Superior temporal gyrus (tissue), 1 donor: Measurements from ENCODE around the gene SYT14.
"Not testable (repeated sequence)": the region's sequence is repeated elsewhere in the genome, so short reads cannot be mapped to it uniquely, and the experiment has no call there.

Experiments
- DNase-seq: peaks from one replicate; pipeline ENCODE4 v3.0.0-alpha.2; 2016; ENCODE audit errors: extremely low spot score

Gene SYT14

DNA sequence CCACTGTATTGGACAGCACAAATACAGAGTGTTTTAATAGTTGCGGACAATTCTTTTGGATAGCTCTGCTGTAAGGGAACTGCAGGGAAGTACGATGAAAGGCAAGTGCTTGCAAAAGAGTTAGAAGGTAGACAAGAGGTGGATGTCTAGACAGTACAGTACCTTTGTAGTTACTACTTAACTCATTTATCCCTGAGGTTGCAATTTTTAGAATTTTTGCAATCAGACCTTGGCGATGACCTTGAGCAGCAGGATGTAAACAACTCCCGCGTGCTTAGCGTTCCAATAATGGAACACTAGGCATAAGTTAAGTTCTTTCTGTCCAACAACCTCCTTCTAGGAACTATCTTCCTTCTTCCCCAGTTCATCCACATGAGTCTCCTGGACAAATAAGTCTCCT lies 1.9 kb upstream of the SYT14 start:
- DNase-seq: no peak

DNA sequence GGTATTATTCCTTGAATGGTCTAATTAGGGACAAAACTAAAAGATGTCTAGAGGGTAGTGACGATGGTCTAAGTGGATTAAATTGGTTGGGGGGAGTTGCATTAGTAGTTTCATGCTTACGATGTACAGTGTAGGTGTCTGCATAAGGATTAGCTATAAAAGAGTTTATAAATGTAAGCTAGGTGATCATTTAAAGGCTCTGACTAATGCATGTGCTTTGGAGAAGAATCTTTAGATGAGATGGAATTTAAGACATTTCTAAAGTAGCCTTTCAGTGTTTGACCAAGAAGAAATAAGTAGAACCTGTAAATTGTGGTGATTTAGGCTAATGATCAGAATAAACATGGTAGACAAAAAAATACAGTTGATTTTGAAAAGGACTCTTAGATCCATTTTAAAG lies 7.4 kb downstream of the SYT14 start:
- DNase-seq: no peak

DNA sequence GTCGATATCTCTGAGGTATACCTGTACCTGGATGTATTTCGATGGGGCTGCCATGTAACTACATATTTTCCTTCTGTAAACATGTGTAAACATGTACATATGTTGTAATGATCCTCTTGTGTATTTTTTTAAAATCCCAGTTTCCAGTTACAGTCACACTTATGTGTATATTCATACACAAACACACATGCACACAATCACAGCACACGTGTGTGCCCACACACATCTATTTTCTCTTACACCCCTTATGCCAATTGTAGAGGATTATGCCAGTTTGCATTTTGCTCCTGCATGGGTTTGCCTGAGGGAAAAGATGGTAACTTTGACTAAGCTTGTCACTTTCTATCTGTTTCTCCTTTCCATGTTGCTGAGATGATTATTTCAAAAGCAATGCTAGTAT lies 10.1 kb downstream of the SYT14 start:
- no peak for DNase-seq

DNA sequence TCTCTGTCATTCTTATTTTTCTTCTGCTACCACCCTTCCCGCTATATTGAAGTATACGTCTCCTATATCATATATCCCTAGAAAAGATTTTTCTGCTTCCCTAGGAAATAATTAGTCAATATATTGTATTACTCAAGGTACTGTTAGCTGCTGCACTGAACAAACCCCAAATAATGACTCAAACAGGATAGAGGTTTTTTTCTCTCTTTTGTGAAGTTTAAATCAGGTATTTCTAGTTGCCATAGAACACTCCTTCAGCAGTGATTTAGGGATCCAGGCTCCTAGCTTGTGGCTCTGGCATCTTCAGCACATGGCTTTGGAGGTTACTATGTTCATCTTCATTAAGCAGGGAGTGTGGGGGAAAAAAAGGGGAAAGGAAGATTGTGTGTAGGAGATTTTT lies 18.1 kb downstream of the SYT14 start:
- DNase-seq: no peak

DNA sequence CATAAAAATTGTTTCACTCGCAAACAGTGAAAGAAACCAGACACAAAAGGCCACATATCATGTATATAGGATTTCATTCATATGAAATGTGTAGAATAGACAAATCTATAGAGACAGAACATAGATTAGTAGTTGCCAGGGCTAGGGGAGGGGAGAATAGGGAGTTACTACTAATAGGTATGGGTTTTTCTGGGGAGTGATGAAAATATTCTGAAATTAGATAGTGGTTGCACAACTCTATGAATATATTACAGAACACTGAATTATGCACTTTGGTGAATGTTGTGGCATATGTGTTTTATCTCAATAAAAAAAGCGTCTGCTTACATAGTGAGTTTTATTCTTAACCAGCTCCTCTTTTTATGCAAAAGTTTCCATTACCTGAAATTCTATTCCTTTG lies 21.6 kb downstream of the SYT14 start:
- DNase-seq: no peak

DNA sequence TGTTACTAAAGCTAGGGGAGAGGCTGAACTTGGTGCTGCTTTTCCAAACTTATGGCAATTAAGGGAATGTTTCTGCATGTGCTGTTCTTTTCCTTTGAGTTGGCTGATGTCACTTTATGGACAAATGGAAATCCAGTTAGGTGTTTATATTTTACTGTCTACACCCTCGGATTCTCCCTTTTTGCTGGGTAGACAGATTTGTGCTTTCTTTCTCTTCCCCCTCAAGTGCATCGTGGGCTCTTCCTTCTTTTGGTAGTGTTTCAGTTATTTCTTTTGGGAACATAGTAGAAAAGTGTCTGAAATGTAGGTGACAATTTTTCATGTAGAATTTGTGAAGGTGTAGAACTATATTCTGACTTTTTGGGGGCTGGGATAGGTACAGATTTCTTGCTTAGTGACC lies 22.9 kb downstream of the SYT14 start:
- no peak for DNase-seq

DNA sequence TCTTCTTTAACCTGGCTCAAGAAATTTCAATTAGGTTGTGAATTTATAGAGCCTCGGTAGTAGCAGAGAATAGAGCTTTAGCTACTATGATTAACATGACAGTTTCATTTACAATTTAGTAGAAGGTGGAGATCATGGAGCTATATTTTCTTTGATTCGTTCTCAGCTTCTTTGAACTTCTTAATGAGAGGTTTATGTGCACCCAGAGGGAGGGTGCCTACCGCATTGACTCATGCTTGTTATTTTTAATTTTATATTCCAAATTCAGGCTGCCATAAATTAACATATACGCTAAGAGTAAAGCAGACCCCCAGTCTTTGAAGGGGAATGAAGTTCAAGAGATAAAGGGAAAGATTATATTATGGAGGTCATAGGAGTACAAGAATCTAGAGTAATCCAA lies 24.4 kb downstream of the SYT14 start:
- DNase-seq: no peak

DNA sequence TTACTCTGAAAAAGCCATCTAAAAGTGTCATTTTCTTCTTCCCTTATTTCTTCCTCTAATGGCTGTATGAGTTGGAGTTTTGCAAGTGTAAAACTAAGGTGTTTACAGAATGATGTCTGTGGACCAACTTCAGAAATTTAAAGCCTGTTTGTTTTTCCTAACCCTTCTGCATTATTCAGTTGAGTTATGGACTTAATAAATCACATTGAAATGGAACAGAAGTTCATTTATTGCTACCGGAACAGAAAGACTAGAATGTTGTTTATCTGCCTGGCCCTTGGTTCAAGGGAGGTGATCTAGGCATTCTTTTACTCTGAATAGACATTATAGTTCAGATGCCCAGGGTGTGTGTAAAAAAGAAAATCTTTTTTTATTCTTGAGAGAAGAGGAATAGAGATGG lies 24.8 kb downstream of the SYT14 start:
- no peak for DNase-seq

DNA sequence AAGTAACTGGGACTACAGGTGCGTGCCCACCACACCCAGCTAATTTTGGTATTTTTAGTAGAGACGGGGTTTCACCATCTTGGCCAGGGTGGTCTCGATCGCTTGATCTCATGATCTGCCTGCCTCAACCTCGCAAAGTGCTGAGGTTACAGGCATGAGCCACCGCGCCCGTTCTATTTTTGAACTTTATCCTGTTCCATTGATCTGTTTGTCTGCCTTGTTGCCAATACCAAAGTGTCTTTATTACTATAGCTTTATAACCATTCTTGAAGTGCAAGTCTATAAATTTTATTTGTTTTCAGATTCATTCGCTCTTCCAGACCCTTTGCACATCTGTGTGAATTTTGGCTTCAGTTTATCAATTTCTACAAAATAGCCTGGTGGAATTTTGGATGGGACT lies 28.0 kb downstream of the SYT14 start:
- no peak for DNase-seq

DNA sequence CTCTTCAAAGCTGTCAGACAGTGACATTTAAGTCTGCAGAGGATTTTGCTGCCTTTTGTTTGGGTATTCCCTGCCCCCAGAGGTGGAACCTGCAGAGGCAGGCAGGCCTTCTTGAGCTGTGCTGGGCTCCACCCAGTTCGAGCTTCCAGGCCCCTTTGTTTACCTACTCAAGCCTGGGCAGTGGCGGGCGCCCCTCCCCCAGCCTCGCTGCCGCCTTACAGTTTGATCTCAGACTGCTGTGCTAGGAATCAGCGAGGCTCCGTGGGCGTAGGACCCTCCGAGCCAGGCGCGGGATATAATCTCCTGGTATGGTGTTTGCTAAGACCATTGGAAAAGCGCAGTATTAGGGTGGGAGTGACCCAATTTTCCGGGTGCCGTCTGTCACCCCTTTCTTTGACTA lies 40.7 kb downstream of the SYT14 start:
- DNase-seq: not testable (repeated sequence)

DNA sequence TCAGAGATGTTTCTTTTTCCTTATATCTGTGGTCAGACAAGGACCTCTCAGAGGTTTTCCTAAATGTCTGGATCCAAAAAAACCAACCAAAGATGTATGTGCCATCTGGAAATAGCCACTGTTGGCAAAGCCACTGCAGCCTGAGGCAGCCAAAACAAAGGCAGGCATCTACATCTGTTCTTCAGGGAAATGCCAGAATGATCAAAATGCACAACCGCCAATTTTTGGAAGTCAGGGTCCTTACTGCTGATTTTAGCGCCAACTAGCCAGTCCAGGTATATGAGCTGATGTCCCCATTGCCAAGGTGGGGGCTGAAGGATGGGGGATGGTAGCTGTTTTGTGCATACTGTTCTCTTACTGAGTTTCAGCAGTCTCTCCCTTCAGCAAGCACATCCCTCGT lies 45.9 kb downstream of the SYT14 start:
- no peak for DNase-seq

DNA sequence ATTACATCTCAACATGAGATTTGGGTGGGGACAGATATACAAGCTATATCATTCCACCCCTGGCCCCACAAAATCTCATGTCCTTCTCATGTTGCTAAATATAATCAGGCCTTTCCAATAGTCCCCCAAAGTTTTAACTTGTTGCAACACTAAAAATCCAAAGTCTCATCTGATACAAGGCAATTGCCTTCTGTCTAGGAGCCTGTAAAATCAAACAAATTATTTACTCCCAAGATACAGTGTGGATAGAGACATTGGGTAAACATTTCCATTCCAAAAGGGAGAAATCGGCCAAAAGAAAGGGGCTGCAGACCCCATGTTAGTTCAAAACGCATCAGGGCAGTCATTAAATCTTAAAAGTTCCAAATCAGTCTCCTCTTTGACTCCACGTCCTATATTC lies 47.0 kb downstream of the SYT14 start:
- DNase-seq: no peak

DNA sequence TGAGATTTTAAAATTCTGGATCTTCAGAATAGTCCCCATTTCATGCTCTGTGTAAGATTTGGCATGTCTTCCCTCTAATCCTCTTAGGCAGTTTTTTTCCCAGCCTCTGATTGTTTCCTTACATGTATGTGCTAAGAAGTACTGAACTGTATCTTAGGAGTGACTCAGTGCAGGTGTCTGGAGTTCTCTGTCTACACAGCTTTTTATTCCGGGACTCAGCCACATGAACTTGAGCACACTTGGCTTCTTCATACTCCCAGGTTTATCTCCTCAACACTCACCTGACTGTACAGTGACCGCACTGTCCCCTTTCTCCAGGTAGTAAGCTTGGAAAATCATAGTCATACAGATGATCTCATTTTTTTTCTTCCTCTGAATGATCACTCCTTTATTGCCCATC lies 50.7 kb downstream of the SYT14 start:
- no peak for DNase-seq

DNA sequence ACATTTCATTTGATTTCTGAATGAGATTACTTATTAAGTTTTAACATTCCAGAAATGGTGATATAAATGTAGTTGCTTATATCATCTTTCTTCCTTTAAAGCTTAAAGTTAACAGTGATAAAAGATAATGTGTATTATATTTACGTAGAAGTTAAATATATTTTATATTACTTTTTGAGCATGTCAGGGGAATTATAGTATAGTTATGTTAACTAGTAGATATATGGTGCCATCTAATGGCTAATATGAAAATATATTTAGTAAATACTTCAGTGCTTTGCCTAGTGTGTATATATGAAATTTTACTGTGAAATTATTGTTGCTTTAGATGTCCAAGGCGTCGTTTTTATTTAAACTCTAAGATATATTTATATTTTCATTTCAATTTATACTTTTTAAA lies 51.5 kb downstream of the SYT14 start:
- DNase-seq: peak; percentile 75

DNA sequence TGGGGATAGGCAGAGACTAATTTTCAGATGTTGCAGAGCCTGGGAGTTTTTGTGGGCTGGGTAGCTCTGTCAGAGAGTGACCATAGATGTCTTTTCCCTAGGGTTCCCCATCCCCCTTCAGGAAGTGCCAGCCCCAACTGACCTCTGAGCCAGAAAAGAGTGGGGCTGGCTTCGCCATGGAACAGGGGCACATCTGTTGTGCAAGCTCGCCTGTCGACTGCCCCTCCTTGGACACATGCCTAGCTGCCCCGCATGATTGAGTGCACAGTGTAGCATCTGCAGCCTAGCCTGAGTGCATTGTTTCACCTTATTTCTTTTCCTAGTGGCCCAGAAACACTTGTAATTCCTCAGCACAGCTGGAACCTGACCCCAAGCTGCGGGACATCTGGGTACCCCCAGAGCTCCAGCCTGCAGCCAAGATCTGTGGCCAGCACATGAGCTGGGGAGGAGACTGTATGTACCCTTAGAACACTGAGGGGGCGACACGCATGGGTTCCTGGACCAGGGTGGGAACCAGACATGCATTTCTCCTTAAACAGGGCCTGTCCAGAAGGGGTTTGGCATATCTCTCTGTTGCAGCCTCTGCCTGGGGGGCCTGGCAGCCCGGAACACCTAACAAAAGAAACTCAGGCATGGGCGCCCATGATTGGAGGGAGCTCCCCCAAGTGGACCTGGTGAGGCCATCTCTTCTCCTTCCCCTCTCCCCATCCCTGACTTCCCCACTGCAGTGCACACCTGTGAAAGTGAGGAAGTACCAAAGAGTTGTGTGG lies 55.2 kb downstream of the SYT14 start:
- DNase-seq: no peak

DNA sequence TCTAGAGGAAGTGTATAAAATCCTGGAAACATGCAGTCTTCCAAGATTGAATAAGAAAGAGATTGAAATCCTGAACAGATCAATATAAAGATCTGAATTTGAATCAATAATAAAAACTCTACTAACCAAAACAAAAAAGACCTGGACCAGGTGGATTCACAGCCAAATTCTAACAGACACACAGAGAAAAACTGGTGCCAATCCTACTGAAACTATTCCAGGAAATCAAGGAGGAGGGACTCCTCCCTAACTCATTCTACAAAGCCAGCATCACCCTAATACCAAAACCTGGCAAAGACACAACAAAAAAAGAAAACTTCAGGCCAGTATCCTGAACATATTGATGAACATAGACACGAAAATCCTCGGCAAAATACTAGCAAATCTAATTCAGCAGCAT lies 58.3 kb downstream of the SYT14 start:
- no peak for DNase-seq

DNA sequence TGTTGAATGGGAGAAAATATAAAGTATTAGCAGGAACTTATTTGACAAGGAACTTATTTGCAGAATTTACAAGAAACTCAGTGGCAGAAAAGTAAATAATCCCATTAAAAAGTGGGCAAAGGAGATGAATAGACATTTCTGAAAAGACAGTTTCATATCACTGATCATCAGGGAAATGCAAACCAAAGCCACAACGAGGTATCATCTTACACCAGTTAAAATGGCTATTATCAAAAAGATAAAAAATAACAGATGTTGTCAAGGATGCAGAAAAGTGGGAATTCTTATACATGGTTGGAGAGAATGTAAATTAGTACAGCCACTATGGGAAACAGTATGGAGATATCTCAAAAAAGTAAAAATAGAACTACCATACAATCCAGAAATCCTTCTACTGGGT lies 61.0 kb downstream of the SYT14 start:
- no peak for DNase-seq

DNA sequence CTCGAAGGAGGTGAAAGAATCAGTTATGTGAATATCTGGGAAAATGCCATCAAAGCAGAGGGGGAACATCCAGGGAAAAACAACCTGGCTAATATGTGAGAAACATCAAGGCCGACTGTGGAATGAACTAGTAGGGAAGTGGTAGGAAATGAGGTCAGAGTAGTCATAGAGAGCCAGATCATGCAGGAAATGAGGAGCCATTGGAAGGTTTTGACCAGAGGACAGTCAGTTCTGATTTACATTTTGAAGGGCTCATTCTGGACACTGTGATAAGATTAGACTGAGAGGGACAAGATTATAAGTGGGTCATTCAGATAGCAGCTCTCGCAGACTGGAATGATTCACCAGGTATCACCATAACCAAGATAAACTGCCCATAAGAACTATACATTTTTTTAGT lies 63.7 kb downstream of the SYT14 start:
- DNase-seq: no peak

DNA sequence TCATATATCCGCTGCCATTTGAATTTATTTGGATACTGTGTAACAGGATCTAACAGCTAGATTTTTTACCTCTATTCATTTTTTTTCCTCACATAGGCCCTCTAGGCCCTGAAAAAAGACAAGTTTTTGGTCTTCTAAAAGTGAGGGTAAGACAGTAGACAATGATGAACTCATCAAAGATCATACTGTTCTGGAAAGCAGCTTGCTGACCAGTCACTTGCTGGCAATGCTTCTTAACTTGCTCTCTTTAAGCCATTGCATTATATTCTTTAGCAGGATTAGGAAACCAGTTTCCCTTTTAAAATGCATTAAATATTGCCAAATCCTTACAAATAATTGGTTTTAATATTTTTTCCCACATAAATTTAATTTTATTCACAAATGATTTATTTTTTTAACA lies 65.5 kb downstream of the SYT14 start:
- DNase-seq: no peak

DNA sequence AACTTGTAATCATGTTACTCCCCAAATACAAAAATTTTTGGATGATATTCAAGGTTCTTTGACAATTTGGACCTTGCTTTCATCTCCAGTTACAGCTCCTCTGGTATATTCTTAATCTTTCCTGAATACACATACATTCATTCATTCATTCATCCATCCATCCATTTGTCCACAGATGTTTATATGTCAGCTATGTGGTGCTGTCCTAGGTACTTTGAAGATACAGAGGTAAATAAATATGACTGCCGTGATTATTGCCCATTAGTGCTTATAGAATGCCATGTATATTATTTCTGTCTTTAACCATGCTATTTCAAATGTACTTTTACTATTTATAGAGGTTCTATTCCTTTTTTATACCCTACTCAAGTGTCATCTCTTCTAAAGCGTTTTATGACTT lies 72.1 kb downstream of the SYT14 start:
- no peak for DNase-seq

DNA sequence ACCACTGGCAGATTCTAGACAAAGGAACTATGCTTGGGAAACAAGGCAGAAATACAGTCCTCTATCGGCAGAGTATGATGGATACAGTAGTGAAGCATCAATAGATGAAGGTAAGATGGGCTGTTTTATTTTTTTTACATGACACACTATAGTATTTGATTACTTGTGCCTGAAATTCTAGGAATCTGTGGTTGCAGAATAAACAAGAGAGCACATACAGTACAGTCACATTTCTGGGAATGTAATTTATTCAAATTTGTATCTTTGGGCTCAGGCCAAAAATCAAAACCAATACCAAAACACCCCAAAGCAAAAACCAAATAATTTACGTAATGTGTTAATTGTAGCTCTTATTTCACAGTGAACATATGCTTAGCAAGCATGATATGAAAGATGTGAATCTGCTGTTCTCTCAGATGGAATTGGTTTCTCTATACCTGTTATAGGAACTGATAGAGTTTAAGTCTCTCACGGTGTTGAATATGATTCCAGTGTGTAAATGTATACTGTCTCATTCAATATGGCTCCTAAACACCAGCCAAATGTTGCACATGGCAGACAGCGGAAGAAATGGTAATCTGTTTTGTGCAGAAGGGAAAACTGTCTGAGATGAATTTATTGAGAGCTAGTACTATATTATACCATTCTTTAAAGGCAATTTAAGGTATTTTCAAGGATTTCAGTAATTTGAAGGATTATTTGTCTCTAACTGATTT lies 83.3 kb downstream of the SYT14 start:
- no peak for DNase-seq

DNA sequence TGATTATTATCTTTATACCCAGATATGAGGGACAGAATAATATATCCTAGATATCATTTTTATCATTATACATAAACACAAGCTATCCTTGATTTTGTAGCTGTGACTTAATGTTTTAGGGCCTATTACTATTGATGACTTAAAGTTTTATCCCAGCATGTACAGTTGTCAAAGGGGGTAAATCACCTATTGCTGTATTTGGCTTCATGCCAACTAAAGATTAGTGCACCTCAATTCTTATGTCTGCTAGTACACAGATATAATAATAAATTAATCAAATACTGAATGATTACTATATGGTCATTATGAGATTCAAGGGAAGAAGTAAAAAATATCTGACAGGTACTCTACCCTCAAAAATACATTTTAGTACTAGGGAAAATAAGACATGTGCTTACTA lies 84.0 kb downstream of the SYT14 start:
- no peak for DNase-seq

DNA sequence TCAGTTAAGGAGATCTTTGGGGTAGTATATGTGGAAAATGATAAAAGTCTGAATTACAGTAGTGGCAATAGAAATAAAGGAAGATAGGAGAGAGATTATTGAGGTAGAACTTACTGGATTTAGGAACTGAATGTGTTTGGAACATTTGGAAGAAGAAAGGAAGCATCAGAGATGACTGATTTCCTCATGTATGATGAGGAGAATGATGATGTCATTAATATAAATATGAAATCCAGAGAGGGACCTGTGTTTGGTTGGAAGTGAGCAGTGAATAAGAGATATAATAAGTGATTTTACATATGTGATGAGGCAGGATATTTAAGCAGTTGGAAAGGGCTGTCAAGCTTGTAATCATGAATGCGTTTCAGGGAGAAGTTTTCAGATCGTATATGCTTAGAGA lies 86.3 kb downstream of the SYT14 start:
- DNase-seq: no peak

DNA sequence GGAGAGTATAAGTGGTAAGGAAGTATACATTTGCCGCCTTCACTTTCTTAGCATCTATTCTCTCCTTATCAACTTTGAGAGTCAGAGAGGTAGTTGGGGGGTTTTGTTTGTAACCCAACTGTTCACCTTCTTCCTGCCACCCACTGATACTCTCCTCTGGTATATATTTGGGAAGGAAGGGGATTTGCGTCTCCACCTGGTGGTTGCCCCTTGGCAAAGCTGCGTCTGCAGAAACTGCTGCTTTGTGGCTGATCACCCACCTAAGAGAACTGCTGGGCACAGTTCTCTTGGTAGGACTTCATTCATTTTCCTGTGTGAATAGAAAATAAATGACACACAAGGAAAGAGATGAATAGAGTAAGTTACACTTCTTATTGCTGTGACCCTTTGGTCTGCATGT lies 87.0 kb downstream of the SYT14 start:
- DNase-seq: no peak
